ENCODE results near the gene IQGAP2.

The IQGAP2 gene

GRCh38 chr5:76388791-76389512 is 14.1 kb upstream of the IQGAP2 start:
- CTCF ChIA-PET, result interaction anchor here (0.6 to 0.9 kb wide), 3 partner anchors 13 to 23 kb away, joined by 3 to 10 read pairs (median 6); no protein-coding TSS in a partner anchor
- Histone ChIP-seq H3K9me3 (ENCODE audit: control insufficient read depth, insufficient read depth, low read depth, low read length) (no peaks in the 10 kb centered on the region), H3K27ac (ENCODE audit: extremely low read depth, low read depth, low read length) (no peak overlapping the region), H3K4me1 (ENCODE audit: control insufficient read depth, insufficient read depth, low read length) (no peaks in the 10 kb centered on the region), H3K36me3 (ENCODE audit: control insufficient read depth in 2 of 2, insufficient read depth in 1 of 2, low read length in 2 of 2) (no peaks in the 10 kb centered on the region; a peak in 1 of 3 replicates), H3K4me3 (ENCODE audit: low read depth, low read length) (no peak overlapping the region)
- TF ChIP-seq ZNF324 (tag by site-specific recombination; IDR thresholded peaks at IDR 0.05), result no peak
- TF ChIP-seq, protein P1, sequence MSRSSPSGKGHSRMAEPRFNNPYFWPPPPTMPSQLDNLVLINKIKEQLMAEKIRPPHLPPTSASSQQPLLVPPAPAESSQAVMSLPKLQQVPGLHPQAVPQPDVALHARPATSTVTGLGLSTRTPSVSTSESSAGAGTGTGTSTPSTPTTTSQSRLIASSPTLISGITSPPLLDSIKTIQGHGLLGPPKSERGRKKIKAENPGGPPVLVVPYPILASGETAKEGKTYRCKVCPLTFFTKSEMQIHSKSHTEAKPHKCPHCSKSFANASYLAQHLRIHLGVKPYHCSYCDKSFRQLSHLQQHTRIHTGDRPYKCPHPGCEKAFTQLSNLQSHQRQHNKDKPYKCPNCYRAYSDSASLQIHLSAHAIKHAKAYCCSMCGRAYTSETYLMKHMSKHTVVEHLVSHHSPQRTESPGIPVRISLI (tag by site-specific recombination; IDR thresholded peaks at IDR 0.05), result no peak
- no peak for TF ChIP-seq SETDB1 (IDR thresholded peaks at IDR 0.05; ENCODE audit: insufficient read length, low read length)
- no peak for TF ChIP-seq ZNF416 (tag by site-specific recombination; IDR thresholded peaks at IDR 0.05)
- no peak for TF ChIP-seq ZFP41 (tag by site-specific recombination; IDR thresholded peaks at IDR 0.05; ENCODE audit: borderline replicate concordance)
- TF ChIP-seq GLIS2 (tag by site-specific recombination; IDR thresholded peaks at IDR 0.05), result no peak
- no peak for TF ChIP-seq ATF2 (tag by site-specific recombination; IDR thresholded peaks at IDR 0.05; ENCODE audit: low read depth)
- no peak for TF ChIP-seq ZNF639 (tag by site-specific recombination; IDR thresholded peaks at IDR 0.05)
- POLR2A ChIA-PET, result no interaction called here

DNA sequence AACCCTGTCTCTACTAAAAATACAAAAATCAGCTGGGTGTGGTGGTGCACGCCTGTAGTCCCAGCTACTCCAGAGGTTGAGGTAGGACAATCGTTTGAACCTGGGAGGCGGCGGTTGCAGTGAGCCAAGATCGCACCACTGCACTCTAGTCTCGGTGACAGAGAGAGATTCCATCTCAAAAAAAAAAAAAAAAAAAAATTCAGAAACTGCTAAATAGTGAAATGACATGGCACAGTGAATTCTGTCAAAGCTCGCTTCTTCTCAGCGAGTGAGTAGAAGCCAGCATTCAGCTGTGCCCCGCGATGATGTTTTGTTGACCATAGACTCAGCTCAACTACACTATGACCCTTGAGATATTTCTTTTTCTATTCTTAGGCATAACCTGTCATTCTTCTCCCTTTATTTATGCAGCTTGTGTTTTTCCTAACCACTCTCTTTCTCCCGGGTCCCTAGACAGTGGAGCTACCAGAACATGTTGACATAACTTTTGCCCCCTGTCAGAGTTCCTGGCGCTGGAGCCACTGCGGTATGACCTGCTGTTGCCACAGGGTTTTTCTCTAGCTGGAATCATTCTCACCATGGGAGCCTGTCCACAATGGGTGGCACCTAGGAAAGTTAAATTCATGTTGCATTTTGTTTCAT is 13.5 kb upstream of the IQGAP2 start:
- CTCF ChIA-PET, result interaction anchor here (0.6 to 0.9 kb wide), 3 partner anchors 12 to 23 kb away, joined by 3 to 10 read pairs (median 6); no protein-coding TSS in a partner anchor
- no peaks in the 10 kb centered on the region for H3K9me3 ChIP-seq (ENCODE audit: control insufficient read depth, insufficient read depth, low read depth, low read length)
- POLR2A ChIA-PET, result no interaction called here
- no peak for TF ChIP-seq ZNF791 (tag by site-specific recombination; IDR thresholded peaks at IDR 0.05)
- no peak for TF ChIP-seq ZNF585B (tag by site-specific recombination; IDR thresholded peaks at IDR 0.05)
- TF ChIP-seq, protein P2, sequence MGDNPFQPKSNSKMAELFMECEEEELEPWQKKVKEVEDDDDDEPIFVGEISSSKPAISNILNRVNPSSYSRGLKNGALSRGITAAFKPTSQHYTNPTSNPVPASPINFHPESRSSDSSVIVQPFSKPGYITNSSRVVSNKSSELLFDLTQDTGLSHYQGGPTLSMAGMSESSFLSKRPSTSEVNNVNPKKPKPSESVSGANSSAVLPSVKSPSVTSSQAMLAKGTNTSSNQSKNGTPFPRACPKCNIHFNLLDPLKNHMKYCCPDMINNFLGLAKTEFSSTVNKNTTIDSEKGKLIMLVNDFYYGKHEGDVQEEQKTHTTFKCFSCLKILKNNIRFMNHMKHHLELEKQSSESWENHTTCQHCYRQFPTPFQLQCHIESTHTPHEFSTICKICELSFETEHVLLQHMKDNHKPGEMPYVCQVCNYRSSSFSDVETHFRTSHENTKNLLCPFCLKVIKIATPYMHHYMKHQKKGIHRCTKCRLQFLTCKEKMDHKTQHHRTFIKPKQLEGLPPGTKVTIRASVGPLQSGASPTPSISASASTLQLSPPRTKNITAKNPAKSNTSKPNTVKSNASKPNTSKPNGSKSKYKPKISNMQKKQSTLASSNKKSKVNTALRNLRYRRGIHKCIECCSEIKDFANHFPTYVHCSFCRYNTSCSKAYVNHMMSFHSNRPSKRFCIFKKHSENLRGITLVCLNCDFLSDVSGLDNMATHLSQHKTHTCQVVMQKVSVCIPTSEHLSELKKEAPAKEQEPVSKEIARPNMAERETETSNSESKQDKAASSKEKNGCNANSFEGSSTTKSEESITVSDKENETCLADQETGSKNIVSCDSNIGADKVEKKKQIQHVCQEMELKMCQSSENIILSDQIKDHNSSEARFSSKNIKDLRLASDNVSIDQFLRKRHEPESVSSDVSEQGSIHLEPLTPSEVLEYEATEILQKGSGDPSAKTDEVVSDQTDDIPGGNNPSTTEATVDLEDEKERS (tag by site-specific recombination; IDR thresholded peaks at IDR 0.05), result no peak
- no peak for TF ChIP-seq GLI2 (tag by site-specific recombination; IDR thresholded peaks at IDR 0.05; ENCODE audit: borderline replicate concordance, low read depth)
- TF ChIP-seq ZNF404 (tag by site-specific recombination; IDR thresholded peaks at IDR 0.05), result no peak
- TF ChIP-seq ZNF2 (tag by site-specific recombination; IDR thresholded peaks at IDR 0.05), result no peak
- no peak for TF ChIP-seq ZNF529 (tag by site-specific recombination; IDR thresholded peaks at IDR 0.05; ENCODE audit: insufficient replicate concordance)
- TF ChIP-seq, protein P3, sequence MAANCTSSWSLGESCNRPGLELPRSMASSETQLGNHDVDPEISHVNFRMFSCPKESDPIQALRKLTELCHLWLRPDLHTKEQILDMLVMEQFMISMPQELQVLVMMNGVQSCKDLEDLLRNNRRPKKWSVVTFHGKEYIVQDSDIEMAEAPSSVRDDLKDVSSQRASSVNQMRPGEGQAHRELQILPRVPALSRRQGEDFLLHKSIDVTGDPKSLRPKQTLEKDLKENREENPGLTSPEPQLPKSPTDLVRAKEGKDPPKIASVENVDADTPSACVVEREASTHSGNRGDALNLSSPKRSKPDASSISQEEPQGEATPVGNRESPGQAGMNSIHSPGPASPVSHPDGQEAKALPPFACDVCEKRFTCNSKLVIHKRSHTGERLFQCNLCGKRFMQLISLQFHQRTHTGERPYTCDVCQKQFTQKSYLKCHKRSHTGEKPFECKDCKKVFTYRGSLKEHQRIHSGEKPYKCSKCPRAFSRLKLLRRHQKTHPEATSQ (tag by site-specific recombination; IDR thresholded peaks at IDR 0.05), result no peak
- TF ChIP-seq ZNF140 (tag by site-specific recombination; IDR thresholded peaks at IDR 0.05), result no peak
- TF ChIP-seq ZNF174 (tag by site-specific recombination; IDR thresholded peaks at IDR 0.05), result no peak
- TF ChIP-seq ZNF544 (tag by site-specific recombination; IDR thresholded peaks at IDR 0.05), result no peak
- TF ChIP-seq ZFP41 (tag by site-specific recombination; IDR thresholded peaks at IDR 0.05; ENCODE audit: borderline replicate concordance), result no peak
- TF ChIP-seq ZNF654 (tag by site-specific recombination; IDR thresholded peaks at IDR 0.05; ENCODE audit: low read depth), result no peak
- TF ChIP-seq GLIS2 (tag by site-specific recombination; IDR thresholded peaks at IDR 0.05), result no peak
- no peak for TF ChIP-seq ZFP3 (tag by site-specific recombination; IDR thresholded peaks at IDR 0.05; ENCODE audit: low read depth)
- TF ChIP-seq, protein P4, sequence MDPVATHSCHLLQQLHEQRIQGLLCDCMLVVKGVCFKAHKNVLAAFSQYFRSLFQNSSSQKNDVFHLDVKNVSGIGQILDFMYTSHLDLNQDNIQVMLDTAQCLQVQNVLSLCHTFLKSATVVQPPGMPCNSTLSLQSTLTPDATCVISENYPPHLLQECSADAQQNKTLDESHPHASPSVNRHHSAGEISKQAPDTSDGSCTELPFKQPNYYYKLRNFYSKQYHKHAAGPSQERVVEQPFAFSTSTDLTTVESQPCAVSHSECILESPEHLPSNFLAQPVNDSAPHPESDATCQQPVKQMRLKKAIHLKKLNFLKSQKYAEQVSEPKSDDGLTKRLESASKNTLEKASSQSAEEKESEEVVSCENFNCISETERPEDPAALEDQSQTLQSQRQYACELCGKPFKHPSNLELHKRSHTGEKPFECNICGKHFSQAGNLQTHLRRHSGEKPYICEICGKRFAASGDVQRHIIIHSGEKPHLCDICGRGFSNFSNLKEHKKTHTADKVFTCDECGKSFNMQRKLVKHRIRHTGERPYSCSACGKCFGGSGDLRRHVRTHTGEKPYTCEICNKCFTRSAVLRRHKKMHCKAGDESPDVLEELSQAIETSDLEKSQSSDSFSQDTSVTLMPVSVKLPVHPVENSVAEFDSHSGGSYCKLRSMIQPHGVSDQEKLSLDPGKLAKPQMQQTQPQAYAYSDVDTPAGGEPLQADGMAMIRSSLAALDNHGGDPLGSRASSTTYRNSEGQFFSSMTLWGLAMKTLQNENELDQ (tag by site-specific recombination; IDR thresholded peaks at IDR 0.05; ENCODE audit: low read depth), result no peak
- H3K36me3 ChIP-seq (ENCODE audit: control insufficient read depth in 2 of 2, insufficient read depth in 1 of 2, low read length in 2 of 2), result no peaks in the 10 kb centered on the region; a peak in 1 of 3 replicates
- no peak overlapping the region for H3K27ac ChIP-seq (ENCODE audit: extremely low read depth, low read depth, low read length)
- H3K4me1 ChIP-seq (ENCODE audit: control insufficient read depth, insufficient read depth, low read length), result no peaks in the 10 kb centered on the region
- H3K4me3 ChIP-seq (ENCODE audit: low read depth, low read length), result no peak overlapping the region

All from HEK293 (cell line).